ENCODE results near the gene ADD3. TPM values are rescaled to one million over a fixed set of nuclear protein-coding genes. Genes with fewer than 3 reads are reported as not detected.

The ADD3 gene
- total RNA-seq, 1 experiment from 2014 or later = 59.9 TPM

GRCh38 chr10:110068780-110069179 lies 61.0 kb downstream of the ADD3 start:
- H2BK12ac ChIP-seq (ENCODE audit: insufficient read length, low read depth, low read length) = no peak overlapping the region
- no peaks in the 10 kb centered on the region for H4K20me1 ChIP-seq (ENCODE audit: control insufficient read depth, insufficient read depth, insufficient read length)
- no peak overlapping the region for H3K14ac ChIP-seq (ENCODE audit: insufficient read depth, low read length)
- no peak overlapping the region for H3T11ph ChIP-seq (ENCODE audit: low read length)
- H3K23me2 ChIP-seq (ENCODE audit: insufficient read length, low read depth, low read length, poor library complexity, severe bottlenecking) = no peaks in the 10 kb centered on the region
- no peaks in the 10 kb centered on the region; the same call in 1 of the 2 replicates for H3K79me2 ChIP-seq (ENCODE audit: insufficient read depth, low read length)
- no peak overlapping the region for H4K5ac ChIP-seq (ENCODE audit: insufficient read length, low read depth, low read length)
- Mint-ChIP-seq H3K4me1 (peaks cover 22 to 33% of the 10 kb centered on the region in 2 experiments), H3K27ac (no peak overlapping the region; a peak in 1 of 7 replicates), H3K27me3 (ENCODE audit: low read depth) (no peaks in the 10 kb centered on the region), H3K4me3 (no peak overlapping the region), H3K9me3 (no peaks in the 10 kb centered on the region), H3K36me3 (ENCODE audit: insufficient read depth in 1 of 3, low read depth in 3 of 3) (no peaks in the 10 kb centered on the region; a peak in 1 of 7 replicates)
- H2AK5ac ChIP-seq (ENCODE audit: insufficient read length, low read length) = no peak overlapping the region
- no peak overlapping the region for H2BK120ac ChIP-seq (ENCODE audit: low read depth, low read length, poor library complexity, severe bottlenecking)
- H3K27me3 ChIP-seq (ENCODE audit: insufficient read depth, low read length) = no peaks in the 10 kb centered on the region
- H2AFZ ChIP-seq (ENCODE audit: low read length) = no peak overlapping the region
- H3K56ac ChIP-seq (ENCODE audit: insufficient read length, low read depth, low read length) = no peak overlapping the region
- H3K4ac ChIP-seq (ENCODE audit: low read depth, low read length) = no peak overlapping the region
- no peaks in the 10 kb centered on the region for H3K79me1 ChIP-seq (ENCODE audit: insufficient read depth, low read depth, low read length, poor library complexity, severe bottlenecking)
- H3K4me1 ChIP-seq (ENCODE audit: insufficient read depth, low read length) = peaks cover 3% of the 10 kb centered on the region; the same call in 1 of the 2 replicates
- no peak overlapping the region for H2BK15ac ChIP-seq (ENCODE audit: low read depth, low read length)
- TF ChIP-seq CTCF (conservative IDR thresholded peaks at IDR 0.05) = no peak
- no peak for DNase-seq
- no peak overlapping the region for H4K91ac ChIP-seq (ENCODE audit: insufficient read length, low read depth, low read length)
- H3K4me2 ChIP-seq (ENCODE audit: insufficient read depth, insufficient read length, low read length) = no peak overlapping the region
- no peak overlapping the region for H2BK5ac ChIP-seq (ENCODE audit: insufficient read length, low read length)
- H3K9ac ChIP-seq (ENCODE audit: extremely low read depth, insufficient read length, low read length) = no peak overlapping the region
- H3K23ac ChIP-seq (ENCODE audit: insufficient read length, low read depth, low read length) = no peak overlapping the region
- H3K18ac ChIP-seq (ENCODE audit: insufficient read length, low read depth, low read length) = no peak overlapping the region
- no CpG with 5 or more reads among the region's 7 CpGs for WGBS (ENCODE audit: extremely low coverage, insufficient read length, low lambda C conversion rate)
- no peak overlapping the region for H2BK20ac ChIP-seq (ENCODE audit: low read depth, low read length, poor library complexity, severe bottlenecking)
- no peaks in the 10 kb centered on the region for H3K9me3 ChIP-seq (ENCODE audit: control insufficient read depth, low read depth, low read length)
- H3K27ac ChIP-seq (ENCODE audit: insufficient read length, low read depth, low read length) = no peak overlapping the region
- no peak overlapping the region for H4K8ac ChIP-seq (replicated peaks; ENCODE audit: insufficient read length, low read depth, low read length)

Data from H9 (cell line).